Spleen (tissue), 7 donors: ENCODE measurements around the gene BARX1.

Source experiments
- CTCF ChIP-seq, 11 experiments: fragments of 200-600 bp in 7 of 11; fragments of 450-650 bp in 4 of 11; sonication (generic) in 4 of 11; IDR thresholded peaks in 8 of 11; conservative IDR thresholded peaks in 3 of 11; 1 replicate in 7 of 11; 2 replicates in 4 of 11; pipeline versions ENCODE4 v1.4.0 to v1.8.0; 2016 to 2021; ENCODE audit warnings: antibody characterized with exemption in 11 of 11, inconsistent platforms in 4 of 11, mild to moderate bottlenecking in 1 of 11
- POLR2A ChIP-seq, 3 donors: fragments of 450-650 bp; IDR thresholded peaks; one replicate each; pipeline ENCODE4 v1.5.1; 2017; ENCODE audit warnings: antibody characterized with exemption in 3 of 3, mild to moderate bottlenecking in 1 of 3
- donor health status: DM: no; HTN: no; CAD: no; lungs with moderate emphysema.
- donor health status: DM: no; HTN: no; CAD: no.
- donor health status: DM: no; HTN: no; CAD: no.

DNA sequence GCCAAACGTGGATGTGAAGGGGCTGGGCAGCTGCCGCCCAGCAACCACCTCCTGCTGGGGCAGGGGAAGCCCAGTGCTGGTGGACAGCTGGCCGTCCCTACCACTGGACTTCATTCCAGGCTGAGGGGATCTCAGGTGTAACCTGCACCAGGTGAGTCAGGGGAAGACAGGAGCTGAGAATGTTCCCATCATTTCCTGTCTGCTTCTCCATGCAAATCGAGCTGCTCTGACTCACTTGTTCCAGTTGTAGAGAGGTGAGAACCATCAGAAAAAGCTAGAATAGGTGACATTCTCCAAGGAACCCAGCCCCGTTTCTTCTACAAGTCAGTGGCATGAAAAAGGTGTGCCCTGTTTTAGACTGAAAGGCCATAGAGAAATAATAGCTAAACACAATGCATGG is 21.8 kb upstream of the BARX1 start:
- TF ChIP-seq CTCF (IDR thresholded peaks at IDR 0.05 in 8 of 11, conservative IDR thresholded peaks at IDR 0.05 in 3 of 11) = no peak
- no peak for TF ChIP-seq POLR2A (IDR thresholded peaks at IDR 0.05)
